Peyer's patch (tissue), 4 donors: ENCODE results near the gene PPIL6. TPM values are rescaled to one million over a fixed set of nuclear protein-coding genes. Genes with fewer than 3 reads are reported as not detected.
A peak's percentile ranks its signal among the peaks of the same experiment; 100 is the strongest.

Experiments
- DNase-seq, 3 donors: peaks; one replicate each; pipeline ENCODE4 v3.0.0-alpha.2; 2017 to 2019
- H3K27ac ChIP-seq, 4 donors: fragments of 200-600 bp; sonication (generic); one replicate each; pipeline ENCODE4 v1.5.1; 2016 to 2019
- H3K27me3 ChIP-seq, 2 donors: fragments of 200-600 bp; sonication (generic); one replicate each; pipeline ENCODE4 v1.5.1; 2019
- H3K36me3 ChIP-seq, 3 donors: fragments of 200-600 bp; sonication (generic); one replicate each; pipeline ENCODE4 v1.5.1; 2016 to 2019
- H3K4me1 ChIP-seq, 4 donors: fragments of 200-600 bp; sonication (generic); one replicate each; pipeline ENCODE4 v1.5.1; 2016 to 2019
- H3K4me3 ChIP-seq, 4 donors: fragments of 200-600 bp; sonication (generic); 1 replicate in 3 of 4; 2 replicates in 1 of 4; pipeline ENCODE4 v1.5.1; 2016 to 2019; ENCODE audit warnings: mild to moderate bottlenecking in 1 of 4
- H3K9me3 ChIP-seq, 4 donors: fragments of 200-600 bp; sonication (generic); one replicate each; pipeline ENCODE4 v1.5.1; 2016 to 2019; ENCODE audit warnings: mild to moderate bottlenecking in 1 of 4
- CTCF ChIP-seq, 6 experiments: fragments of 450-650 bp in 4 of 6; fragments of 200-600 bp in 2 of 6; sonication (generic) in 1 of 6; IDR thresholded peaks; one replicate each; pipeline ENCODE4 v1.5.1; 2017 to 2019; ENCODE audit warnings: antibody characterized with exemption in 6 of 6, mild to moderate bottlenecking in 3 of 6, moderate library complexity in 1 of 6
- POLR2A ChIP-seq, 2 donors: fragments of 450-650 bp; IDR thresholded peaks; one replicate each; pipeline ENCODE4 v1.5.1; 2017; ENCODE audit warnings: antibody characterized with exemption in 2 of 2, mild to moderate bottlenecking in 2 of 2, moderate library complexity in 2 of 2
- total RNA-seq, 4 donors: library from RNA; depleted of rRNA; stranded (reverse); fragments of >200 nt; gene quantifications; one replicate each; pipeline ENCODE4 v1.1.0, GENCODE V29; 2016

PPIL6 gene
- total RNA-seq, 4 donors from 2014 or later = 0.27 to 0.53 TPM; not detected in 2

GRCh38 chr6:109345986-109346385 lies 94.4 kb downstream of the PPIL6 start:
- H3K27ac ChIP-seq = no peak overlapping the region
- TF ChIP-seq CTCF (IDR thresholded peaks at IDR 0.05) = no peak
- no peak for TF ChIP-seq POLR2A (IDR thresholded peaks at IDR 0.05)
- H3K9me3 ChIP-seq = no peaks in the 10 kb centered on the region
- H3K4me1 ChIP-seq = peaks cover 0 to 53% (median 9%) of the 10 kb centered on the region in 4 donors
- H3K36me3 ChIP-seq = no peaks in the 10 kb centered on the region
- DNase-seq = no peak
- no peak overlapping the region for H3K4me3 ChIP-seq
- H3K27me3 ChIP-seq = no peaks in the 10 kb centered on the region

- TF ChIP-seq POLR2A (IDR thresholded peaks at IDR 0.05) (no peak), CTCF (IDR thresholded peaks at IDR 0.05) (no peak)
- H3K9me3 ChIP-seq = no peaks in the 10 kb centered on the region
- no peak overlapping the region for H3K4me3 ChIP-seq
- no peak overlapping the region for H3K27ac ChIP-seq
- H3K27me3 ChIP-seq = no peaks in the 10 kb centered on the region
- no peaks in the 10 kb centered on the region for H3K36me3 ChIP-seq
- peaks cover 0 to 45% (median 5%) of the 10 kb centered on the region in 4 donors for H3K4me1 ChIP-seq
- DNase-seq = no peak
Measured at GRCh38 chr6:109344226-109344625, 96.2 kb downstream of the PPIL6 start.

- DNase-seq = no peak
- no peaks in the 10 kb centered on the region for H3K27me3 ChIP-seq
- H3K4me3 ChIP-seq = no peak overlapping the region
- peaks cover 0 to 39% (median 4%) of the 10 kb centered on the region in 4 donors for H3K4me1 ChIP-seq
- H3K27ac ChIP-seq = no peak overlapping the region
- H3K9me3 ChIP-seq = no peaks in the 10 kb centered on the region
- H3K36me3 ChIP-seq = no peaks in the 10 kb centered on the region
- TF ChIP-seq POLR2A (IDR thresholded peaks at IDR 0.05) (no peak), CTCF (IDR thresholded peaks at IDR 0.05) (no peak)
Measured at GRCh38 chr6:109343518-109343917, 96.9 kb downstream of the PPIL6 start.

GRCh38 chr6:109342911-109343310 lies 97.5 kb downstream of the PPIL6 start:
- Histone ChIP-seq H3K4me1 (peaks cover 0 to 33% (median under 1%) of the 10 kb centered on the region in 4 donors), H3K27ac (peak overlapping the region in 1 of 4 donors; percentile 25), H3K36me3 (no peaks in the 10 kb centered on the region), H3K9me3 (no peaks in the 10 kb centered on the region), H3K4me3 (no peak overlapping the region), H3K27me3 (no peaks in the 10 kb centered on the region)
- no peak for DNase-seq
- TF ChIP-seq CTCF (IDR thresholded peaks at IDR 0.05) = no peak
- no peak for TF ChIP-seq POLR2A (IDR thresholded peaks at IDR 0.05)

- no peak overlapping the region for H3K4me3 ChIP-seq
- H3K9me3 ChIP-seq = no peaks in the 10 kb centered on the region
- peak overlapping the region in 1 of 4 donors; percentile 25 for H3K27ac ChIP-seq
- H3K27me3 ChIP-seq = no peaks in the 10 kb centered on the region
- H3K4me1 ChIP-seq = peaks cover 0 to 30% (median 0%) of the 10 kb centered on the region in 4 donors
- DNase-seq = no peak
- no peaks in the 10 kb centered on the region for H3K36me3 ChIP-seq
- TF ChIP-seq POLR2A (IDR thresholded peaks at IDR 0.05) (no peak), CTCF (IDR thresholded peaks at IDR 0.05) (no peak)
Measured at GRCh38 chr6:109342506-109342905, 97.9 kb downstream of the PPIL6 start.

- H3K27me3 ChIP-seq = no peaks in the 10 kb centered on the region
- no peaks in the 10 kb centered on the region for H3K9me3 ChIP-seq
- H3K27ac ChIP-seq = no peak overlapping the region
- H3K4me3 ChIP-seq = no peak overlapping the region
- no peak for TF ChIP-seq CTCF (IDR thresholded peaks at IDR 0.05)
- no peak for TF ChIP-seq POLR2A (IDR thresholded peaks at IDR 0.05)
- DNase-seq = no peak
- H3K4me1 ChIP-seq = peaks cover 0 to 27% (median 0%) of the 10 kb centered on the region in 4 donors
- H3K36me3 ChIP-seq = no peaks in the 10 kb centered on the region
Measured at GRCh38 chr6:109340811-109341210, 99.6 kb downstream of the PPIL6 start.
